Neural cell (in vitro differentiated cells): ENCODE measurements around the gene LAMB4. TPM values are rescaled to one million over a fixed set of nuclear protein-coding genes. Genes with fewer than 3 reads are reported as not detected.

Source experiments
- H2AFZ ChIP-seq: fragments of 200-600, 300-800 bp; sonication (generic), shearing (Covaris generic); 2 replicates; pipeline ENCODE4 v1.6.0; 2014; ENCODE audit warnings: low read depth, mild to moderate bottlenecking, antibody characterized with exemption, low read length, moderate library complexity
- H3F3A ChIP-seq: fragments of 200-600 bp; shearing (Covaris generic); 2 replicates; pipeline ENCODE4 v1.6.1; 2016; ENCODE audit warnings: mild to moderate bottlenecking, moderate library complexity, mixed read lengths, antibody characterized with exemption, low read length; ENCODE audit not compliant: insufficient read depth, poor library complexity, severe bottlenecking
- H3K27ac ChIP-seq: fragments of 200-600, 300-800 bp; sonication (generic), shearing (Covaris generic); 2 replicates; pipeline ENCODE4 v1.5.1; 2014; ENCODE audit warnings: mild to moderate bottlenecking, low read length, moderate library complexity
- H3K27me3 ChIP-seq: fragments of 300-800, 200-600 bp; sonication (generic), shearing (Covaris generic); 2 replicates; pipeline ENCODE4 v1.6.0; 2014; ENCODE audit warnings: mild to moderate bottlenecking, low read depth, low read length, moderate library complexity; ENCODE audit not compliant: insufficient read depth
- H3K36me3 ChIP-seq: fragments of 300-800, 200-600 bp; sonication (generic), shearing (Covaris generic); 2 replicates; pipeline ENCODE4 v1.5.1; 2014; ENCODE audit warnings: mild to moderate bottlenecking, antibody characterized with exemption, low read length, moderate library complexity; ENCODE audit not compliant: insufficient read depth
- H3K4me2 ChIP-seq: fragments of 300-800, 200-600 bp; sonication (generic), shearing (Covaris generic); 2 replicates; pipeline ENCODE4 v1.6.0; 2014; ENCODE audit warnings: mild to moderate bottlenecking, low read length
- H3K4me3 ChIP-seq: fragments of 300-800, 200-600 bp; sonication (generic), shearing (Covaris generic); 2 replicates; pipeline ENCODE4 v1.5.1; 2014; ENCODE audit warnings: mild to moderate bottlenecking, low read length, moderate library complexity
- H3K79me2 ChIP-seq: fragments of 200-600 bp; shearing (Covaris generic); replicated peaks from 2 replicates; pipeline ENCODE4 v1.6.0; 2014; ENCODE audit warnings: mild to moderate bottlenecking, low read length, moderate library complexity; ENCODE audit not compliant: insufficient read depth
- H3K9ac ChIP-seq: fragments of 300-800, 200-600 bp; sonication (generic), shearing (Covaris generic); 2 replicates; pipeline ENCODE4 v1.6.1; 2016; ENCODE audit warnings: mild to moderate bottlenecking, low read length, mixed read lengths
- H3K9me2 ChIP-seq: fragments of 200-600 bp; shearing (Covaris generic); 2 replicates; pipeline ENCODE4 v1.6.1; 2016; ENCODE audit warnings: mild to moderate bottlenecking, low read length, mixed read lengths; ENCODE audit not compliant: insufficient read depth
- H3K9me3 ChIP-seq: fragments of 200-600, 300-800 bp; sonication (generic), shearing (Covaris generic); 2 replicates; pipeline ENCODE4 v1.6.1; 2016; ENCODE audit warnings: mild to moderate bottlenecking, mixed run types, low read length, moderate library complexity, mixed read lengths
- H4K20me1 ChIP-seq: fragments of 200-600 bp; shearing (Covaris generic); 2 replicates; pipeline ENCODE4 v1.6.1; 2016; ENCODE audit warnings: mild to moderate bottlenecking, mixed run types; ENCODE audit not compliant: insufficient read depth
- CTCF ChIP-seq: fragments of 450-650 bp; IDR thresholded peaks from 2 replicates; pipeline ENCODE4 v1.5.1; 2014; ENCODE audit warnings: antibody characterized with exemption, mild to moderate bottlenecking, moderate library complexity; ENCODE audit not compliant: poor library complexity, severe bottlenecking
- EP300 ChIP-seq: fragments of 450-650 bp; conservative IDR thresholded peaks from 2 replicates; pipeline ENCODE4 v1.6.1; 2014; ENCODE audit warnings: antibody characterized with exemption, mild to moderate bottlenecking, moderate library complexity; ENCODE audit not compliant: poor library complexity, severe bottlenecking
- EZH2 ChIP-seq: fragments of 200-600, 300-800 bp; shearing (Covaris generic), sonication (generic); IDR thresholded peaks from 2 replicates; pipeline ENCODE4 v1.6.1; 2014; ENCODE audit warnings: antibody characterized with exemption, low read length, borderline replicate concordance, mild to moderate bottlenecking; ENCODE audit not compliant: insufficient read depth, poor library complexity, severe bottlenecking
- MXI1 ChIP-seq: fragments of 450-650 bp; conservative IDR thresholded peaks from 2 replicates; pipeline ENCODE4 v1.6.1; 2014; ENCODE audit warnings: antibody characterized with exemption, mild to moderate bottlenecking; ENCODE audit not compliant: poor library complexity, severe bottlenecking
- POLR2AphosphoS5 ChIP-seq: IDR thresholded peaks from 2 replicates; pipeline ENCODE4 v1.6.1; 2012
- RAD21 ChIP-seq: fragments of 450-650 bp; conservative IDR thresholded peaks from 2 replicates; pipeline ENCODE4 v1.6.1; 2014; ENCODE audit warnings: antibody characterized with exemption, mild to moderate bottlenecking, moderate library complexity
- REST ChIP-seq: IDR thresholded peaks from 2 replicates; pipeline ENCODE4 v1.6.1; 2012; ENCODE audit warnings: borderline replicate concordance
- SMC3 ChIP-seq: fragments of 450-650 bp; conservative IDR thresholded peaks from 2 replicates; pipeline ENCODE4 v1.6.1; 2014; ENCODE audit warnings: antibody characterized with exemption, mild to moderate bottlenecking, moderate library complexity; ENCODE audit not compliant: poor library complexity
- TAF1 ChIP-seq: IDR thresholded peaks from 2 replicates; pipeline ENCODE4 v1.6.1; 2012; ENCODE audit warnings: low read depth
- polyA plus RNA-seq: library from polyadenylated mRNA; depleted of rRNA; stranded (reverse); fragments of >200 nt; gene quantifications from 2 replicates; pipeline ENCODE4 v1.2.3, GENCODE V29; 2014

The LAMB4 gene
- polyA plus RNA-seq, 1 donor from 2014 or later, result 0.16 TPM

DNA sequence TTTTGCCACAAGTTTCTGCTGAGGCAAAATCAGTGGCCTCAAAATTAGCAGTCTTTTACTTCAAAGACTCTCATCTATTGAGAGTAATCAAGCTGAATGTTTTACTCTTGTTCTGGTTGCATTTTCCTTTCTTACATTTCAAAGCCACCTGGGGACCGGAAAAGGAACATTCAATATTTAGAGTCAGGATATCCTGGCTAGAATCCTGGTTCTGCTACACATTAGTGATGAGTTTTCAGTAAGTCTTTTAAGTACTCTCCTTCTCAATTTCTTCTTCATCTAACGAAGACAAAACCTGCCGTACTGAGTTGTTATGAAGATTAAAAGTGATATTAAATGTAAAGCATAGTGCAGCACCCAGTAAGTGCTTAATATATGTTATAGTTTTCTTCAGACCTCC, 52.5 kb downstream of the LAMB4 start:
- H2AFZ ChIP-seq, result no peak overlapping the region
- TF ChIP-seq POLR2AphosphoS5 (no peak), REST (no peak), RAD21 (no peak), MXI1 (no peak), CTCF (no peak), TAF1 (no peak), EZH2 (no peak), SMC3 (no peak)
- no peak overlapping the region for H3K9ac ChIP-seq
- no peaks in the 10 kb centered on the region for H3F3A ChIP-seq
- no peaks in the 10 kb centered on the region for H3K27me3 ChIP-seq
- no peaks in the 10 kb centered on the region for H4K20me1 ChIP-seq
- no peaks in the 10 kb centered on the region for H3K36me3 ChIP-seq
- no peaks in the 10 kb centered on the region for H3K79me2 ChIP-seq
- H3K4me3 ChIP-seq, result no peak overlapping the region
- no peaks in the 10 kb centered on the region for H3K9me3 ChIP-seq
- H3K27ac ChIP-seq, result no peak overlapping the region
- no peaks in the 10 kb centered on the region for H3K9me2 ChIP-seq
- no peak overlapping the region for H3K4me2 ChIP-seq

GRCh38 chr7:108076156-108076555, 54.0 kb downstream of the LAMB4 start:
- no peaks in the 10 kb centered on the region for H3K36me3 ChIP-seq
- no peaks in the 10 kb centered on the region for H3K27me3 ChIP-seq

More at GRCh38 chr7:108076156-108076555, 54.0 kb downstream of the LAMB4 start:
- Histone ChIP-seq H3K9me3 (no peaks in the 10 kb centered on the region), H2AFZ (no peak overlapping the region), H4K20me1 (no peaks in the 10 kb centered on the region), H3K79me2 (no peaks in the 10 kb centered on the region), H3F3A (no peaks in the 10 kb centered on the region), H3K4me2 (no peak overlapping the region), H3K4me3 (no peak overlapping the region), H3K9ac (no peak overlapping the region), H3K9me2 (no peaks in the 10 kb centered on the region), H3K27ac (no peak overlapping the region)
- no peak for TF ChIP-seq POLR2AphosphoS5
- TF ChIP-seq CTCF, result no peak
- no peak for TF ChIP-seq EP300
- TF ChIP-seq EZH2, result no peak
- TF ChIP-seq REST, result no peak
- TF ChIP-seq TAF1, result no peak
- TF ChIP-seq RAD21, result no peak
- TF ChIP-seq SMC3, result no peak
- TF ChIP-seq MXI1, result no peak
